ENCODE results near the gene JARID2. TPM values are rescaled to one million over a fixed set of nuclear protein-coding genes. Genes with fewer than 3 reads are reported as not detected.

Gene JARID2
- total and polyA plus RNA-seq, 9 of the 15 experiments (the other 6 are each of a cell fraction or from before 2014, with no cell fraction given): 5.0 to 29.0 (median 15.6) TPM

DNA sequence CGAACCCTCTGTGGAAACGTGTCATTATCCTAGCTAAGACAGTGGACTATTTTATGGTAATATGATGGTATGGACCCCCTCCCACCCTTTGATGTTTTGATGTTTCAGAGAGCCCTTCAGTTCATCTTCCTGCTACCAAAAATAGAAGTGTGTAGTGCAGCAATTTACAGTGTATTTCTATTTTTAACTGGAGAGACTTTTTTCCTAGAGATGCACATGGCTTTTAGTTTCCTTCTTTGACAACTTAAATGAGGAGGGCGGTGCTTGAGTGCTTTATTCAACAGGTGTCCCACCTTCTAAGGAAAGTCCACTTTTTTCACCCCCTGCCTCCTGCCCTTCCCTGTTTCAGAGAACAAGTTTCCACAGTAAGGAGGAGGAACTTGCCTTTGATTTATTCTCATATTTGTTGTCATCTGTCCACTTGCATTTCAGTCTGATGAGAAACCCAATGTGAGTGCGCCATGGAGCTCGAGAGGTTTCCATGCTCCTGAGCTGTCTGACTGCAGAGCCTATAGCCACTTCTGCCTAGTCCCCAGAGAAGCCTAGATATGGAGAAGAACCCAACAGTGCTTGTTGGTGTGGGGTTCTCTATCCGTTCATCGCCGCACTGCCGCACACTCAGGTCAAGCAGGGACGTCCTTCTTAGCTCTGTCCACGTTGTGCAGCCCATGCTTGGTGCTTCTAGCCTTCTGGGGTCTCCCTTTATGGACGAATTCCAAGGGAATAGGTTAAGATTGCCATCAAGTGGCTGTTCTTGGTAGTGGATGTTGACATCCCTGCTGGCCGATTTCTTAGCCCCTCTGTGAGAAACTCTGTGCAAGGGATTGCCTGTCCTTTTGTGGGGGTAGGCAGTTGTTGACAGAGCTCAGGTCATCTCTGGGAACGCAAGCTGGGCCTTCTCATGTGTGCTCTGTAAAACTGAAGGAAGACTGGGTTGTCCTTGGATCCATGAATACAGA is 144.2 kb downstream of the JARID2 start:
- FAIRE-seq (peak; percentile 80), ATAC-seq (peak; percentile 83), DNase-seq (ENCODE audit: extremely low read depth in 1 of 4, low spot score in 3 of 4) (peak; percentile 46 to 76 (median 61))
- BruUV-seq (replicated peaks): no TSS peak
- CTCF ChIA-PET (ENCODE audit: low intra/inter-chr PET ratio): interaction anchor here (0.6 kb wide), 1 partner anchor 51 kb away, joined by 3 read pairs; no protein-coding TSS in a partner anchor
- no peak overlapping the region for H3K4me3 ChIP-seq
- no peak overlapping the region for H3K4me2 ChIP-seq (ENCODE audit: insufficient read depth, low read length)
- POLR2A ChIA-PET: interaction anchor here (0.5 to 2.2 kb wide), 9 partner anchors 9 to 1131 kb away, joined by 3 to 6 read pairs (median 4); no protein-coding TSS in a partner anchor
- H3K36me3 ChIP-seq (ENCODE audit: control insufficient read depth, insufficient read depth, low read length): no peaks in the 10 kb centered on the region; the same call in 2 of the 3 replicates
- intact Hi-C loops (cut with micrococcal nuclease) (loop anchor here (1.0 to 10.0 kb wide), 4 partner anchors 93 to 585 kb away; no protein-coding TSS in a partner anchor), in situ Hi-C loops (cut with MboI) (loop anchor here (5.0 kb wide), 1 partner anchor 58 kb away; no protein-coding TSS in a partner anchor)
- H2AFZ ChIP-seq (ENCODE audit: low read depth, low read length): no peak overlapping the region
- WGBS (ENCODE audit: insufficient coverage, low coverage, missing lambda C conversion rate): 39% methylated on average over 14 of the region's 14 CpGs
- H3K27ac ChIP-seq (ENCODE audit: extremely low read depth, low read depth, low read length): no peak overlapping the region; the same call in 2 of the 3 replicates
- peaks cover 96% of the 10 kb centered on the region for H3K79me2 ChIP-seq (ENCODE audit: control insufficient read depth, insufficient read depth, low read length)
- peaks cover 48% of the 10 kb centered on the region; the same call in 1 of the 2 replicates for H4K20me1 ChIP-seq (replicated peaks; ENCODE audit: control insufficient read depth, insufficient read depth, low read length)
- no peaks in the 10 kb centered on the region for H3K9me1 ChIP-seq (ENCODE audit: control insufficient read depth, insufficient read depth, low read length)
- H3K27me3 ChIP-seq (ENCODE audit: control insufficient read depth in 2 of 2, insufficient read depth in 2 of 2, low read length in 2 of 2): no peaks in the 10 kb centered on the region
- peaks cover 15 to 43% of the 10 kb centered on the region in 2 experiments; a peak in 4 of 5 replicates for H3K4me1 ChIP-seq (replicated peaks in 1 of 2; ENCODE audit: control insufficient read depth in 2 of 2, insufficient read depth in 2 of 2, low read length in 2 of 2)
- peak overlapping the region in 1 of 2 experiments; percentile 46; a peak in 1 of 4 replicates for H3K9ac ChIP-seq (ENCODE audit: insufficient read depth in 1 of 2, low read depth in 2 of 2, low read length in 2 of 2)
- H3K9me3 ChIP-seq (replicated peaks; ENCODE audit: control insufficient read depth, insufficient read depth, low read depth, low read length): no peaks in the 10 kb centered on the region; the same call in 1 of the 2 replicates
- TF ChIP-seq ZNF583 (CRISPR knock-in tag; IDR thresholded peaks at IDR 0.05) (0 out of 2 replicates have a peak, but pooled peaks have one; percentile 28), FUS (optimal IDR thresholded peaks at IDR 0.05; ENCODE audit: low read depth, low read length) (no peak), PRPF4 (IDR thresholded peaks at IDR 0.05; ENCODE audit: insufficient read depth, low read depth, low read length, poor library complexity, severe bottlenecking) (no peak), STAG1 (CRISPR knock-in tag; IDR thresholded peaks at IDR 0.05; ENCODE audit: borderline replicate concordance) (peak; percentile 72), RBM22 (IDR thresholded peaks at IDR 0.05; ENCODE audit: low read depth, low read length, poor library complexity, severe bottlenecking) (no peak), ETV5 (CRISPR knock-in tag; IDR thresholded peaks at IDR 0.05; ENCODE audit: low read depth) (no peak; the same call in 1 of the 2 replicates), CBFA2T3 (IDR thresholded peaks at IDR 0.05) (0 out of 2 replicates have a peak, but pooled peaks have one; percentile 5), ZNF316 (IDR thresholded peaks at IDR 0.05) (no peak), SMAD1 (IDR thresholded peaks at IDR 0.05; ENCODE audit: low read depth, low read length, partially characterized antibody) (no peak), NCOA6 (IDR thresholded peaks at IDR 0.05) (no peak), PHF21A (IDR thresholded peaks at IDR 0.05; ENCODE audit: borderline replicate concordance, low read depth) (no peak), CEBPG (CRISPR knock-in tag; IDR thresholded peaks at IDR 0.05) (no peak), CEBPG (tag; conservative IDR thresholded peaks at IDR 0.05 in 1 of 2, IDR thresholded peaks at IDR 0.05 in 1 of 2) (0 out of 4 replicates have a peak, but pooled peaks of 1 of the 2 experiments have one; percentile 4), MEF2A (IDR thresholded peaks at IDR 0.05; ENCODE audit: control insufficient read depth, low read depth, low read length) (0 out of 2 replicates have a peak, but pooled peaks have one; percentile 31), RAD21 (CRISPR knock-in tag; conservative IDR thresholded peaks at IDR 0.05 in 1 of 2, IDR thresholded peaks at IDR 0.05 in 1 of 2) (peak; percentile 76 to 96), KAT2B (IDR thresholded peaks at IDR 0.05; ENCODE audit: low read depth, low read length) (no peak)
- TF ChIP-seq, protein P1, sequence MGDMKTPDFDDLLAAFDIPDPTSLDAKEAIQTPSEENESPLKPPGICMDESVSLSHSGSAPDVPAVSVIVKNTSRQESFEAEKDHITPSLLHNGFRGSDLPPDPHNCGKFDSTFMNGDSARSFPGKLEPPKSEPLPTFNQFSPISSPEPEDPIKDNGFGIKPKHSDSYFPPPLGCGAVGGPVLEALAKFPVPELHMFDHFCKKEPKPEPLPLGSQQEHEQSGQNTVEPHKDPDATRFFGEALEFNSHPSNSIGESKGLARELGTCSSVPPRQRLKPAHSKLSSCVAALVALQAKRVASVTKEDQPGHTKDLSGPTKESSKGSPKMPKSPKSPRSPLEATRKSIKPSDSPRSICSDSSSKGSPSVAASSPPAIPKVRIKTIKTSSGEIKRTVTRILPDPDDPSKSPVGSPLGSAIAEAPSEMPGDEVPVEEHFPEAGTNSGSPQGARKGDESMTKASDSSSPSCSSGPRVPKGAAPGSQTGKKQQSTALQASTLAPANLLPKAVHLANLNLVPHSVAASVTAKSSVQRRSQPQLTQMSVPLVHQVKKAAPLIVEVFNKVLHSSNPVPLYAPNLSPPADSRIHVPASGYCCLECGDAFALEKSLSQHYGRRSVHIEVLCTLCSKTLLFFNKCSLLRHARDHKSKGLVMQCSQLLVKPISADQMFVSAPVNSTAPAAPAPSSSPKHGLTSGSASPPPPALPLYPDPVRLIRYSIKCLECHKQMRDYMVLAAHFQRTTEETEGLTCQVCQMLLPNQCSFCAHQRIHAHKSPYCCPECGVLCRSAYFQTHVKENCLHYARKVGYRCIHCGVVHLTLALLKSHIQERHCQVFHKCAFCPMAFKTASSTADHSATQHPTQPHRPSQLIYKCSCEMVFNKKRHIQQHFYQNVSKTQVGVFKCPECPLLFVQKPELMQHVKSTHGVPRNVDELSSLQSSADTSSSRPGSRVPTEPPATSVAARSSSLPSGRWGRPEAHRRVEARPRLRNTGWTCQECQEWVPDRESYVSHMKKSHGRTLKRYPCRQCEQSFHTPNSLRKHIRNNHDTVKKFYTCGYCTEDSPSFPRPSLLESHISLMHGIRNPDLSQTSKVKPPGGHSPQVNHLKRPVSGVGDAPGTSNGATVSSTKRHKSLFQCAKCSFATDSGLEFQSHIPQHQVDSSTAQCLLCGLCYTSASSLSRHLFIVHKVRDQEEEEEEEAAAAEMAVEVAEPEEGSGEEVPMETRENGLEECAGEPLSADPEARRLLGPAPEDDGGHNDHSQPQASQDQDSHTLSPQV (IDR thresholded peaks at IDR 0.05): 0 out of 2 replicates have a peak, but pooled peaks have one; percentile 45

Data from K562 (cell line).